ENCODE data around the gene ZNF496. TPM values are rescaled to one million over a fixed set of nuclear protein-coding genes. Genes with fewer than 3 reads are reported as not detected.

The ZNF496 gene
- polyA plus RNA-seq, 3 donors: 1.6 to 7.7 (median 2.4) TPM

- H3K36me3 ChIP-seq (replicated peaks in 1 of 2; ENCODE audit: control insufficient read depth in 1 of 2, insufficient read depth in 2 of 2, low read length in 2 of 2): no peaks in the 10 kb centered on the region
- WGBS (ENCODE audit: insufficient coverage): 93% methylated on average over 3 of the region's 3 CpGs
- no peak overlapping the region for H3K27ac ChIP-seq (ENCODE audit: low read depth in 1 of 2, low read length in 2 of 2)
- no peak overlapping the region for H3K27ac Mint-ChIP-seq
- peaks cover 9 to 13% (median 10%) of the 10 kb centered on the region in 3 donors for H3K27me3 Mint-ChIP-seq (ENCODE audit: low read depth in 3 of 3)
- H3K9me3 Mint-ChIP-seq: peaks cover 2 to 21% (median 7%) of the 10 kb centered on the region in 7 donors
- peaks cover 26% of the 10 kb centered on the region for H3K4me1 Mint-ChIP-seq
- H2AFZ ChIP-seq (ENCODE audit: insufficient read depth, low read depth, low read length, poor library complexity, severe bottlenecking): no peak overlapping the region
- no peak overlapping the region for H3K4me3 ChIP-seq (replicated peaks in 1 of 3; ENCODE audit: low read depth in 2 of 3, low read length in 3 of 3)
- DNase-seq: no peak
- H3K79me2 ChIP-seq (ENCODE audit: insufficient read depth, low read length): no peaks in the 10 kb centered on the region
- H3K9me3 ChIP-seq (replicated peaks in 1 of 2; ENCODE audit: control insufficient read depth in 1 of 2, insufficient read depth in 1 of 2, low read length in 2 of 2): peaks cover 0 to 10% of the 10 kb centered on the region in 2 donors
- no peak overlapping the region for H3K4me3 Mint-ChIP-seq
- no peak overlapping the region for H3K4me2 ChIP-seq (replicated peaks; ENCODE audit: extremely low read depth, low read length, poor library complexity, severe bottlenecking)
- peaks cover 0 to 2% of the 10 kb centered on the region in 2 donors for H3K36me3 Mint-ChIP-seq
- peaks cover 0 to 7% of the 10 kb centered on the region in 2 donors for H3K27me3 ChIP-seq (ENCODE audit: control insufficient read depth in 2 of 2, insufficient read depth in 2 of 2, low read length in 2 of 2)
- H3K9ac ChIP-seq (ENCODE audit: insufficient read depth, low read length, poor library complexity, severe bottlenecking): no peak overlapping the region
- intact Hi-C loops (cut with micrococcal nuclease): no loop called here
- H3K4me1 ChIP-seq (ENCODE audit: control insufficient read depth in 1 of 2, insufficient read depth in 2 of 2, low read length in 2 of 2): peaks cover 12 to 19% of the 10 kb centered on the region in 2 donors
- no peaks in the 10 kb centered on the region for H4K20me1 ChIP-seq (ENCODE audit: insufficient read depth, low read length)
- TF ChIP-seq CTCF (IDR thresholded peaks at IDR 0.05): no peak
Observed at GRCh38 chr1:247352175-247352574, 20.5 kb upstream of the ZNF496 start.

GRCh38 chr1:247350587-247350986, 18.9 kb upstream of the ZNF496 start:
- Histone ChIP-seq H3K27me3 (ENCODE audit: control insufficient read depth in 2 of 2, insufficient read depth in 2 of 2, low read length in 2 of 2) (peaks cover 0 to 7% of the 10 kb centered on the region in 2 donors), H3K9ac (ENCODE audit: insufficient read depth, low read length, poor library complexity, severe bottlenecking) (no peak overlapping the region), H4K20me1 (ENCODE audit: insufficient read depth, low read length) (no peaks in the 10 kb centered on the region), H3K9me3 (replicated peaks in 1 of 2; ENCODE audit: control insufficient read depth in 1 of 2, insufficient read depth in 1 of 2, low read length in 2 of 2) (peaks cover 0 to 10% of the 10 kb centered on the region in 2 donors), H3K36me3 (replicated peaks in 1 of 2; ENCODE audit: control insufficient read depth in 1 of 2, insufficient read depth in 2 of 2, low read length in 2 of 2) (no peaks in the 10 kb centered on the region), H3K4me1 (ENCODE audit: control insufficient read depth in 1 of 2, insufficient read depth in 2 of 2, low read length in 2 of 2) (peaks cover 12 to 19% of the 10 kb centered on the region in 2 donors), H2AFZ (ENCODE audit: insufficient read depth, low read depth, low read length, poor library complexity, severe bottlenecking) (no peak overlapping the region), H3K27ac (ENCODE audit: low read depth in 1 of 2, low read length in 2 of 2) (no peak overlapping the region), H3K79me2 (ENCODE audit: insufficient read depth, low read length) (no peaks in the 10 kb centered on the region), H3K4me2 (replicated peaks; ENCODE audit: extremely low read depth, low read length, poor library complexity, severe bottlenecking) (no peak overlapping the region), H3K4me3 (replicated peaks in 1 of 3; ENCODE audit: low read depth in 2 of 3, low read length in 3 of 3) (no peak overlapping the region)
- whole genome bisulfite sequencing (ENCODE audit: insufficient coverage): no CpG with 5 or more reads among the region's 1 CpG
- no peak for TF ChIP-seq CTCF (IDR thresholded peaks at IDR 0.05)
- Mint-ChIP-seq H3K4me3 (no peak overlapping the region), H3K27ac (no peak overlapping the region), H3K4me1 (peaks cover 19% of the 10 kb centered on the region), H3K36me3 (no peaks in the 10 kb centered on the region), H3K27me3 (ENCODE audit: low read depth in 3 of 3) (peaks cover 10 to 13% (median 11%) of the 10 kb centered on the region in 3 donors), H3K9me3 (peaks cover 0 to 15% (median 7%) of the 10 kb centered on the region in 7 donors)
- DNase-seq: no peak
- intact Hi-C loops (cut with micrococcal nuclease): no loop called here

Measured in CD14-positive monocyte (primary cell).